Endothelial cell of umbilical vein (primary cell): Measurements from ENCODE around the gene ADGRG7.

Source experiments
- EZH2 ChIP-seq: IDR thresholded peaks from 2 replicates; pipeline ENCODE4 v1.6.1; 2012; ENCODE audit warnings: borderline replicate concordance, low read depth, mild to moderate bottlenecking, moderate library complexity, low read length, inconsistent platforms; ENCODE audit not compliant: severe bottlenecking
- POLR2A ChIP-seq: IDR thresholded peaks from 2 replicates; pipeline ENCODE4 v1.6.1; 2012; ENCODE audit warnings: low read depth, mild to moderate bottlenecking, control low read depth, low read length
- POLR2AphosphoS5 ChIP-seq: IDR thresholded peaks from 2 replicates; pipeline ENCODE4 v1.6.1; 2012; ENCODE audit warnings: low read depth, mild to moderate bottlenecking, control low read depth, low read length, moderate library complexity; ENCODE audit not compliant: insufficient read depth
- TF ChIP-seq, protein P1 (sequence below), 2 donors: IDR thresholded peaks; 1 replicate in 1 of 2; 2 replicates in 1 of 2; pipeline ENCODE4 v1.5.1; 2011; ENCODE audit warnings: low read length in 2 of 2, mild to moderate bottlenecking in 2 of 2, moderate library complexity in 2 of 2, control low read depth in 1 of 2, inconsistent platforms in 1 of 2, low read depth in 1 of 2; ENCODE audit not compliant: insufficient read depth in 1 of 2; ENCODE audit errors: extremely low read depth in 1 of 2
- TF ChIP-seq, protein P2 (sequence below): IDR thresholded peaks from 2 replicates; pipeline ENCODE4 v1.6.1; 2011; ENCODE audit not compliant: insufficient read depth, insufficient read length

DNA sequence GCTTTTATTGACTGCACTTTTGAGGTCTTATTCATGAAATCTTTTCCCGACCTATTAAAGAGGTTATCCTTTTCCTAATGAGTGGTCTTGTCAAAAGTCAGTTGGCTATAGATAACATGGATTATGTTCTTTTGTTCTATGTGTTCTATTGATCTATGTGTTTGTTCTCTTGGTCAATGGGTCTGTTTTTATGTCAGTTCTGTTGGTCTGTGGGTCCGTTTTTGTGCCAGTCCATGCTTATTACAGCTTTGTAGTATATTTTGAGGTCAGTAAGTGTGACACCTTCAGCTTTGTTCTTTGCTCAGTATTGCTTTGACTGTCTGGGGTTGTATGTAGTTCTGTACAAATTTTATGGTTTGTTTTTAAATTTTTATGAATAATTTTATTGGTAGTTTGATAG, 107.7 kb downstream of the ADGRG7 start:
- TF ChIP-seq, protein P1, sequence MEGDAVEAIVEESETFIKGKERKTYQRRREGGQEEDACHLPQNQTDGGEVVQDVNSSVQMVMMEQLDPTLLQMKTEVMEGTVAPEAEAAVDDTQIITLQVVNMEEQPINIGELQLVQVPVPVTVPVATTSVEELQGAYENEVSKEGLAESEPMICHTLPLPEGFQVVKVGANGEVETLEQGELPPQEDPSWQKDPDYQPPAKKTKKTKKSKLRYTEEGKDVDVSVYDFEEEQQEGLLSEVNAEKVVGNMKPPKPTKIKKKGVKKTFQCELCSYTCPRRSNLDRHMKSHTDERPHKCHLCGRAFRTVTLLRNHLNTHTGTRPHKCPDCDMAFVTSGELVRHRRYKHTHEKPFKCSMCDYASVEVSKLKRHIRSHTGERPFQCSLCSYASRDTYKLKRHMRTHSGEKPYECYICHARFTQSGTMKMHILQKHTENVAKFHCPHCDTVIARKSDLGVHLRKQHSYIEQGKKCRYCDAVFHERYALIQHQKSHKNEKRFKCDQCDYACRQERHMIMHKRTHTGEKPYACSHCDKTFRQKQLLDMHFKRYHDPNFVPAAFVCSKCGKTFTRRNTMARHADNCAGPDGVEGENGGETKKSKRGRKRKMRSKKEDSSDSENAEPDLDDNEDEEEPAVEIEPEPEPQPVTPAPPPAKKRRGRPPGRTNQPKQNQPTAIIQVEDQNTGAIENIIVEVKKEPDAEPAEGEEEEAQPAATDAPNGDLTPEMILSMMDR (IDR thresholded peaks at IDR 0.05; ENCODE audit: extremely low read depth in 1 of 2, insufficient read depth in 1 of 2, low read depth in 1 of 2, low read length in 2 of 2): no peak
- TF ChIP-seq POLR2AphosphoS5 (no peak), POLR2A (no peak), EZH2 (no peak)
- TF ChIP-seq, protein P2, sequence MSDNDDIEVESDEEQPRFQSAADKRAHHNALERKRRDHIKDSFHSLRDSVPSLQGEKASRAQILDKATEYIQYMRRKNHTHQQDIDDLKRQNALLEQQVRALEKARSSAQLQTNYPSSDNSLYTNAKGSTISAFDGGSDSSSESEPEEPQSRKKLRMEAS: no peak
